ENCODE measurements around the gene POTEF. TPM values are rescaled to one million over a fixed set of nuclear protein-coding genes. Genes with fewer than 3 reads are reported as not detected.

POTEF gene
- not detected in 2 replicates for total RNA-seq

GRCh38 chr2:130129120-130129829 is at the start of gene POTEF:
POTEF (minus strand) TSS chr2:130129222; CDS start chr2:130120515, 8,707 bp downstream.

GRCh38 chr2:130145006-130145414 is 16.0 kb upstream of the POTEF start, which contains the start of gene CCDC74B:
CCDC74B (minus strand) TSS chr2:130145112; CDS start chr2:130144996, 116 bp downstream.

Other genes starting within 250 kb of the POTEF start
- gene RAB6C, start 149.6 kb downstream of the POTEF start, total RNA-seq = not detected in 2 replicates
- 2.0 and 28.4 TPM in 2 replicates for gene CCDC74B, start 15.9 kb upstream of the POTEF start, total RNA-seq
- gene SMPD4, start 52.4 kb upstream of the POTEF start, total RNA-seq = 29.9 and 39.4 TPM in 2 replicates
- gene MZT2B, start 53.0 kb upstream of the POTEF start, total RNA-seq = 256 and 275 TPM in 2 replicates
- not detected in 2 replicates for gene TUBA3E, start 69.2 kb upstream of the POTEF start, total RNA-seq
- 71.8 and 94.4 TPM in 2 replicates for gene IMP4, start 213.7 kb upstream of the POTEF start, total RNA-seq
- 20.0 and 21.7 TPM in 2 replicates for gene PTPN18, start 226.8 kb upstream of the POTEF start, total RNA-seq